ENCODE data around the gene COG5.

GRCh38 chr7:107453388-107453787, 110.3 kb downstream of the COG5 start:
- TF ChIP-seq POLR2A (IDR thresholded peaks at IDR 0.05) (no peak), CTCF (IDR thresholded peaks at IDR 0.05 in 8 of 11, conservative IDR thresholded peaks at IDR 0.05 in 3 of 11) (no peak)
